Spinal cord (tissue), 10 donors: ENCODE data around the gene ADGRF5. TPM values are rescaled to one million over a fixed set of nuclear protein-coding genes. Genes with fewer than 3 reads are reported as not detected.
A peak's percentile ranks its signal among the peaks of the same experiment; 100 is the strongest.

Source experiments
- DNase-seq, 6 donors: peaks; one replicate each; pipeline versions ENCODE4 v3.0.0 to v3.0.0-alpha.2; 2013 to 2015; ENCODE audit warnings: low spot score in 6 of 6, low read depth in 4 of 6
- H3K27ac ChIP-seq: one replicate; pipeline ENCODE4 v1.5.1; 2013; ENCODE audit warnings: low read depth, low read length, control low read depth
- H3K27me3 ChIP-seq: one replicate; pipeline ENCODE4 v1.6.1; 2013; ENCODE audit warnings: low read length; ENCODE audit not compliant: control insufficient read depth, insufficient read depth
- H3K36me3 ChIP-seq: one replicate; pipeline ENCODE4 v1.6.1; 2013; ENCODE audit warnings: low read length; ENCODE audit not compliant: control insufficient read depth, insufficient read depth
- H3K4me1 ChIP-seq: one replicate; pipeline ENCODE4 v1.6.1; 2013; ENCODE audit warnings: low read length; ENCODE audit not compliant: control insufficient read depth, insufficient read depth
- H3K4me3 ChIP-seq: one replicate; pipeline ENCODE4 v1.5.1; 2013; ENCODE audit warnings: low read depth, low read length, control low read depth
- H3K9me3 ChIP-seq: one replicate; pipeline ENCODE4 v1.6.1; 2013; ENCODE audit warnings: low read length; ENCODE audit not compliant: control insufficient read depth, insufficient read depth
- WGBS: methylation state at CpG from one replicate; pipeline ENCODE4 v1.1.5; 2013; ENCODE audit warnings: missing lambda C conversion rate; ENCODE audit not compliant: insufficient coverage; 5-methylcytosine and 5-hydroxymethylcytosine counted together
- polyA plus RNA-seq, 2 donors: library from polyadenylated mRNA; unstranded; fragments of 120-200 nt; gene quantifications; one replicate each; pipeline ENCODE4 v1.2.1, GENCODE V29; 2013; ENCODE audit not compliant: insufficient read length in 2 of 2
- total RNA-seq, 2 donors: library from RNA; depleted of rRNA in 1 of 2; stranded (reverse); fragments of 120-200 nt in 1 of 2; fragments of >200 nt in 1 of 2; gene quantifications; one replicate each; pipeline versions ENCODE4 v1.2.3 to v1.2.4, GENCODE V29; 2013 to 2014
- donor health status: healthy.

Gene ADGRF5
- total and polyA plus RNA-seq, 4 donors: 8.7 to 28.2 (median 13.6) TPM

GRCh38 chr6:46917002-46917545, 4.7 kb downstream of the ADGRF5 start:
- 100% methylated on average over 1 of the region's 3 CpGs for WGBS
- DNase-seq: peak in 2 of 6 donors; percentile 15 to 67
- H3K27ac ChIP-seq: no peak overlapping the region
- no peaks in the 10 kb centered on the region for H3K9me3 ChIP-seq
- no peaks in the 10 kb centered on the region for H3K4me1 ChIP-seq
- H3K27me3 ChIP-seq: no peaks in the 10 kb centered on the region
- H3K36me3 ChIP-seq: no peaks in the 10 kb centered on the region
- no peak overlapping the region for H3K4me3 ChIP-seq

- H3K36me3 ChIP-seq: no peaks in the 10 kb centered on the region
- H3K4me3 ChIP-seq: no peak overlapping the region
- no peaks in the 10 kb centered on the region for H3K27me3 ChIP-seq
- 79% methylated on average over 4 of the region's 4 CpGs for WGBS
- no peak overlapping the region for H3K27ac ChIP-seq
- DNase-seq: no peak
- no peaks in the 10 kb centered on the region for H3K9me3 ChIP-seq
- no peaks in the 10 kb centered on the region for H3K4me1 ChIP-seq
Observed at GRCh38 chr6:46915866-46916265, 5.9 kb downstream of the ADGRF5 start.

GRCh38 chr6:46915380-46915779, 6.4 kb downstream of the ADGRF5 start:
- DNase-seq: no peak
- Histone ChIP-seq H3K4me1 (no peaks in the 10 kb centered on the region), H3K27ac (no peak overlapping the region), H3K9me3 (no peaks in the 10 kb centered on the region), H3K36me3 (no peaks in the 10 kb centered on the region), H3K4me3 (no peak overlapping the region), H3K27me3 (no peaks in the 10 kb centered on the region)

GRCh38 chr6:46914279-46914810, 7.4 kb downstream of the ADGRF5 start:
- WGBS: 100% methylated on average over 1 of the region's 4 CpGs
- H3K4me3 ChIP-seq: no peak overlapping the region
- no peaks in the 10 kb centered on the region for H3K9me3 ChIP-seq
- H3K27ac ChIP-seq: no peak overlapping the region
- H3K27me3 ChIP-seq: no peaks in the 10 kb centered on the region
- DNase-seq: no peak
- H3K36me3 ChIP-seq: no peaks in the 10 kb centered on the region
- no peaks in the 10 kb centered on the region for H3K4me1 ChIP-seq

- DNase-seq: peak in 1 of 6 donors; percentile 25
- no peaks in the 10 kb centered on the region for H3K4me1 ChIP-seq
- WGBS: no CpG with 5 or more reads among the region's 2 CpGs
- no peaks in the 10 kb centered on the region for H3K9me3 ChIP-seq
- no peaks in the 10 kb centered on the region for H3K27me3 ChIP-seq
- H3K4me3 ChIP-seq: no peak overlapping the region
- H3K27ac ChIP-seq: no peak overlapping the region
- no peaks in the 10 kb centered on the region for H3K36me3 ChIP-seq
Observed at GRCh38 chr6:46909371-46909770, 12.4 kb downstream of the ADGRF5 start.

- Histone ChIP-seq H3K36me3 (no peaks in the 10 kb centered on the region), H3K27me3 (no peaks in the 10 kb centered on the region), H3K9me3 (no peaks in the 10 kb centered on the region), H3K4me3 (no peak overlapping the region), H3K4me1 (no peaks in the 10 kb centered on the region), H3K27ac (no peak overlapping the region)
- no peak for DNase-seq
- WGBS: no CpG with 5 or more reads among the region's 3 CpGs
Observed at GRCh38 chr6:46906776-46907175, 15.0 kb downstream of the ADGRF5 start.

- no peaks in the 10 kb centered on the region for H3K4me1 ChIP-seq
- H3K36me3 ChIP-seq: no peaks in the 10 kb centered on the region
- no peaks in the 10 kb centered on the region for H3K27me3 ChIP-seq
- no peaks in the 10 kb centered on the region for H3K9me3 ChIP-seq
- no peak for DNase-seq
- no CpG with 5 or more reads among the region's 3 CpGs for WGBS
- H3K4me3 ChIP-seq: no peak overlapping the region
- H3K27ac ChIP-seq: no peak overlapping the region
Observed at GRCh38 chr6:46904117-46904516, 17.6 kb downstream of the ADGRF5 start.

- Histone ChIP-seq H3K36me3 (no peaks in the 10 kb centered on the region), H3K4me1 (no peaks in the 10 kb centered on the region), H3K4me3 (no peak overlapping the region), H3K9me3 (no peaks in the 10 kb centered on the region), H3K27me3 (no peaks in the 10 kb centered on the region), H3K27ac (peak overlapping the region; percentile 29)
- WGBS: 73% methylated on average over 1 of the region's 4 CpGs
- DNase-seq: no peak
Observed at GRCh38 chr6:46903175-46903574, 18.6 kb downstream of the ADGRF5 start.

- Histone ChIP-seq H3K27me3 (no peaks in the 10 kb centered on the region), H3K9me3 (no peaks in the 10 kb centered on the region), H3K27ac (no peak overlapping the region), H3K36me3 (no peaks in the 10 kb centered on the region), H3K4me1 (no peaks in the 10 kb centered on the region), H3K4me3 (no peak overlapping the region)
- WGBS: 58% methylated on average over 4 of the region's 5 CpGs
- peak in 2 of 6 donors; percentile 20 to 24 for DNase-seq
Observed at GRCh38 chr6:46901882-46902314, 19.8 kb downstream of the ADGRF5 start.

- H3K9me3 ChIP-seq: no peaks in the 10 kb centered on the region
- no peaks in the 10 kb centered on the region for H3K36me3 ChIP-seq
- WGBS: no CpG with 5 or more reads among the region's 3 CpGs
- no peaks in the 10 kb centered on the region for H3K27me3 ChIP-seq
- no peaks in the 10 kb centered on the region for H3K4me1 ChIP-seq
- H3K4me3 ChIP-seq: no peak overlapping the region
- H3K27ac ChIP-seq: no peak overlapping the region
- DNase-seq: no peak
Observed at GRCh38 chr6:46900266-46900665, 21.5 kb downstream of the ADGRF5 start.
